C4-2B (cell line): ENCODE results near the gene MRPS23.

Experiments used
- H3K27ac ChIP-seq: fragments of 450-650 bp; 2 replicates; pipeline ENCODE4 v1.5.1; 2017
- CTCF ChIP-seq: fragments of 450-650 bp; conservative IDR thresholded peaks from 2 replicates; pipeline ENCODE4 v1.5.1; 2017; ENCODE audit warnings: mild to moderate bottlenecking
- ZFX ChIP-seq: fragments of 450-650 bp; IDR thresholded peaks from 2 replicates; pipeline ENCODE4 v1.6.1; 2017

MRPS23 gene

GRCh38 chr17:57830880-57831279 is 19.0 kb downstream of the MRPS23 start:
- no peak overlapping the region for H3K27ac ChIP-seq
- TF ChIP-seq ZFX (no peak), CTCF (no peak)

- H3K27ac ChIP-seq: no peak overlapping the region
- TF ChIP-seq ZFX (no peak), CTCF (no peak)
These were observed 26.1 kb downstream of the MRPS23 start for GRCh38 chr17:57823469-57824401.

- H3K27ac ChIP-seq: no peak overlapping the region
- TF ChIP-seq CTCF: no peak
- no peak for TF ChIP-seq ZFX
These were observed 30.0 kb downstream of the MRPS23 start for GRCh38 chr17:57819867-57820266.

- H3K27ac ChIP-seq: peak overlapping the region; percentile 40; the same call in 1 of the 2 replicates
- no peak for TF ChIP-seq CTCF
- no peak for TF ChIP-seq ZFX
These were observed 30.6 kb downstream of the MRPS23 start for GRCh38 chr17:57819285-57819684.

- peak overlapping the region; percentile 40 for H3K27ac ChIP-seq
- TF ChIP-seq CTCF: no peak
- no peak for TF ChIP-seq ZFX
These were observed 31.8 kb downstream of the MRPS23 start for GRCh38 chr17:57818066-57818465.

- peak overlapping the region; percentile 40 for H3K27ac ChIP-seq
- TF ChIP-seq ZFX (no peak), CTCF (no peak)
These were observed 32.5 kb downstream of the MRPS23 start for GRCh38 chr17:57817299-57817698.

- H3K27ac ChIP-seq: no peak overlapping the region
- TF ChIP-seq CTCF (no peak), ZFX (no peak)
These were observed 35.4 kb downstream of the MRPS23 start for GRCh38 chr17:57814421-57814820.
